GM18861 (cell line): ENCODE measurements around the gene LRP1B.

Source experiments
- ATAC-seq: cut with Tn5 transposase; IDR thresholded peaks from one replicate; pipeline ENCODE4 v1.9.1; 2021; ENCODE audit not compliant: unreplicated experiment

LRP1B gene

GRCh38 chr2:141605163-141605562 lies 525.7 kb downstream of the LRP1B start:
- ATAC-seq, result no peak

GRCh38 chr2:141601511-141602152 lies 529.2 kb downstream of the LRP1B start:
- ATAC-seq, result no peak

- no peak for ATAC-seq
Observed at GRCh38 chr2:141599721-141600120, 531.1 kb downstream of the LRP1B start.

GRCh38 chr2:141598982-141599381 lies 531.8 kb downstream of the LRP1B start:
- no peak for ATAC-seq

GRCh38 chr2:141595316-141595920 lies 535.4 kb downstream of the LRP1B start:
- no peak for ATAC-seq

- no peak for ATAC-seq
Observed at GRCh38 chr2:141591787-141592186, 539.0 kb downstream of the LRP1B start.

- no peak for ATAC-seq
Observed at GRCh38 chr2:141590620-141591019, 540.2 kb downstream of the LRP1B start.

GRCh38 chr2:141589314-141589713 lies 541.5 kb downstream of the LRP1B start:
- ATAC-seq, result no peak

- ATAC-seq, result no peak
Observed at GRCh38 chr2:141586985-141587384, 543.8 kb downstream of the LRP1B start.

GRCh38 chr2:141582213-141582612 lies 548.6 kb downstream of the LRP1B start:
- no peak for ATAC-seq

- no peak for ATAC-seq
Observed at GRCh38 chr2:141579071-141579470, 551.7 kb downstream of the LRP1B start.

- ATAC-seq, result no peak
Observed at GRCh38 chr2:141570474-141571131, 560.2 kb downstream of the LRP1B start.

- no peak for ATAC-seq
Observed at GRCh38 chr2:141569941-141570340, 560.9 kb downstream of the LRP1B start.

- no peak for ATAC-seq
Observed at GRCh38 chr2:141565597-141565996, 565.2 kb downstream of the LRP1B start.

- no peak for ATAC-seq
Observed at GRCh38 chr2:141560723-141561122, 570.1 kb downstream of the LRP1B start.

GRCh38 chr2:141557329-141558095 lies 573.3 kb downstream of the LRP1B start:
- no peak for ATAC-seq

GRCh38 chr2:141555876-141556470 lies 574.8 kb downstream of the LRP1B start:
- no peak for ATAC-seq

- peak; percentile 74 for ATAC-seq
Observed at GRCh38 chr2:141554810-141555209, 576.0 kb downstream of the LRP1B start.

GRCh38 chr2:141534666-141535362 lies 596.0 kb downstream of the LRP1B start:
- ATAC-seq, result peak; percentile 70

- ATAC-seq, result no peak
Observed at GRCh38 chr2:141529659-141530058, 601.2 kb downstream of the LRP1B start.

GRCh38 chr2:141528990-141529389 lies 601.8 kb downstream of the LRP1B start:
- peak; percentile 68 for ATAC-seq
